HCT116 (cell line): ENCODE data around the gene TCERG1L. TPM values are rescaled to one million over a fixed set of nuclear protein-coding genes. Genes with fewer than 3 reads are reported as not detected.

Experiments
- ATAC-seq: fragments of 200-7000 bp; cut with Tn5 transposase; 2 replicates; pipeline ENCODE4 v1.9.1; 2020; ENCODE audit warnings: mild to moderate bottlenecking, moderate library complexity
- BruUV-seq: library from RNA; stranded (reverse); fragments of 400-500 nt; replicated peaks from 2 replicates; lab custom pipeline; 2021; lab: Mats Ljungman, UMichigan
- CTCF ChIA-PET: fragments of 300-600 bp; sonication (Branson Sonifier 250); formaldehyde crosslinking; loops from one replicate; lab custom pipeline; 2021; ENCODE audit warnings: antibody characterized with exemption; lab: Charles Lee
- POLR2A ChIA-PET: fragments of 300-600, 350-600 bp; sonication (Branson Sonifier 250); formaldehyde crosslinking; loops from one replicate; lab custom pipeline; 2021; ENCODE audit warnings: antibody characterized with exemption; lab: Charles Lee
- RAD21 ChIA-PET, 2 experiments: fragments of 300-600 bp; sonication (Branson Sonifier 250); formaldehyde crosslinking; loops; one replicate each; lab custom pipeline; 2023; ENCODE audit warnings: low total read pairs in 2 of 2; ENCODE audit not compliant: uncharacterized antibody in 2 of 2, unreplicated experiment in 2 of 2, low non-redundant PET in 1 of 2; lab: Charles Lee
- DNase-seq: peaks from one replicate; pipeline ENCODE4 v3.0.0-alpha.2; 2010; ENCODE audit warnings: low read depth, low spot score
- H2AFZ ChIP-seq: fragments of 200-600 bp; shearing (Covaris generic), sonication (generic); 2 replicates; pipeline ENCODE4 v1.6.1; 2017; ENCODE audit warnings: low read depth, mixed run types, mixed read lengths, antibody characterized with exemption, low read length; ENCODE audit not compliant: poor library complexity, severe bottlenecking
- H3K27ac ChIP-seq: 2 replicates; pipeline ENCODE4 v1.5.1; 2012; ENCODE audit warnings: low read depth, low read length
- H3K27me3 ChIP-seq: fragments of 200-600 bp; sonication (generic); 2 replicates; pipeline ENCODE4 v1.6.1; 2016; ENCODE audit warnings: mixed run types, low read length, mixed read lengths; ENCODE audit not compliant: insufficient read depth
- H3K36me3 ChIP-seq, 2 experiments: fragments of 200-500 bp in 1 of 2; fragments of 200-600 bp in 1 of 2; sonication (Bioruptor generic) in 1 of 2; sonication (generic) in 1 of 2; 2 replicates each; pipeline versions ENCODE4 v1.5.1 to v1.6.1; 2014 to 2016; ENCODE audit warnings: low read length in 2 of 2, inconsistent platforms in 1 of 2, mixed read lengths in 1 of 2, mixed run types in 1 of 2; ENCODE audit not compliant: insufficient read depth in 2 of 2, control insufficient read depth in 1 of 2
- H3K4me1 ChIP-seq, 2 experiments: fragments of 200-600 bp in 1 of 2; sonication (generic) in 1 of 2; 2 replicates each; pipeline versions ENCODE4 v1.5.1 to v1.6.1; 2012 to 2017; ENCODE audit warnings: low read length in 2 of 2, inconsistent platforms in 1 of 2, mild to moderate bottlenecking in 1 of 2, mixed read lengths in 1 of 2, mixed run types in 1 of 2, moderate library complexity in 1 of 2; ENCODE audit not compliant: insufficient read depth in 2 of 2, control insufficient read depth in 1 of 2
- H3K4me2 ChIP-seq: fragments of 200-600 bp; sonication (generic); 2 replicates; pipeline ENCODE4 v1.6.1; 2017; ENCODE audit warnings: mixed run types, low read length, mixed read lengths
- H3K4me3 ChIP-seq, 2 experiments: fragments of 200-600 bp in 1 of 2; sonication (generic) in 1 of 2; replicated peaks in 1 of 2; 2 replicates each; pipeline ENCODE4 v1.5.1; 2011 to 2016; ENCODE audit warnings: low read length in 2 of 2, control low read depth in 1 of 2, low read depth in 1 of 2, mild to moderate bottlenecking in 1 of 2, mixed read lengths in 1 of 2, mixed run types in 1 of 2
- H3K79me2 ChIP-seq: fragments of 200-600 bp; sonication (generic); 2 replicates; pipeline ENCODE4 v1.6.1; 2017; ENCODE audit warnings: mild to moderate bottlenecking, mixed run types, low read length, moderate library complexity, mixed read lengths; ENCODE audit not compliant: insufficient read depth
- H3K9ac ChIP-seq: fragments of 200-600 bp; sonication (generic); 2 replicates; pipeline ENCODE4 v1.6.1; 2016; ENCODE audit warnings: low read length, mixed read lengths
- H3K9me2 ChIP-seq: fragments of 200-600 bp; sonication (generic), shearing (Covaris generic); 2 replicates; pipeline ENCODE4 v1.6.1; 2017; ENCODE audit warnings: mixed run types, mild to moderate bottlenecking, moderate library complexity; ENCODE audit not compliant: insufficient read depth
- H3K9me3 ChIP-seq, 2 experiments: fragments of 200-500 bp in 1 of 2; fragments of 200-600 bp in 1 of 2; sonication (Bioruptor generic) in 1 of 2; sonication (generic) in 1 of 2; 2 replicates each; pipeline ENCODE4 v1.6.1; 2014 to 2017; ENCODE audit warnings: low read length in 2 of 2, mixed read lengths in 2 of 2, inconsistent platforms in 1 of 2, low read depth in 1 of 2, mild to moderate bottlenecking in 1 of 2, mixed run types in 1 of 2, moderate library complexity in 1 of 2; ENCODE audit not compliant: control insufficient read depth in 1 of 2, insufficient read depth in 1 of 2
- H4K20me1 ChIP-seq: fragments of 200-600 bp; sonication (generic), shearing (Covaris generic); 2 replicates; pipeline ENCODE4 v1.6.1; 2017; ENCODE audit warnings: mixed run types, mild to moderate bottlenecking, moderate library complexity; ENCODE audit not compliant: insufficient read depth
- ATF3 ChIP-seq: IDR thresholded peaks from 2 replicates; pipeline ENCODE4 v1.6.1; 2012
- CEBPB ChIP-seq: IDR thresholded peaks from 2 replicates; pipeline ENCODE4 v1.6.1; 2012; ENCODE audit warnings: low read depth
- CTCF ChIP-seq, 3 experiments: fragments of 200-600 bp in 1 of 3; sonication (generic) in 1 of 3; IDR thresholded peaks in 2 of 3; conservative IDR thresholded peaks in 1 of 3; 2 replicates each; pipeline ENCODE4 v1.5.1; 2012 to 2017; ENCODE audit warnings: low read depth in 2 of 3, low read length in 2 of 3, antibody characterized with exemption in 1 of 3, borderline replicate concordance in 1 of 3, control low read depth in 1 of 3, mild to moderate bottlenecking in 1 of 3, mixed read lengths in 1 of 3, mixed run types in 1 of 3, moderate library complexity in 1 of 3; ENCODE audit not compliant: insufficient read depth in 1 of 3
- EGR1 ChIP-seq: IDR thresholded peaks from 2 replicates; pipeline ENCODE4 v1.6.1; 2012; ENCODE audit warnings: low read depth
- EZH2 ChIP-seq: fragments of 200-600 bp; sonication (generic); IDR thresholded peaks from 2 replicates; pipeline ENCODE4 v1.6.1; 2017; ENCODE audit warnings: antibody characterized with exemption, mixed run types
- FOSL1 ChIP-seq: IDR thresholded peaks from 2 replicates; pipeline ENCODE4 v1.6.1; 2012; ENCODE audit warnings: low read depth
- JUND ChIP-seq: IDR thresholded peaks from 2 replicates; pipeline ENCODE4 v1.6.1; 2012
- MAX ChIP-seq: IDR thresholded peaks from 2 replicates; pipeline ENCODE4 v1.6.1; 2012
- POLR2A ChIP-seq: IDR thresholded peaks from 2 replicates; pipeline ENCODE4 v1.7.0; 2011; ENCODE audit warnings: borderline replicate concordance; ENCODE audit not compliant: insufficient read depth, insufficient read length; ENCODE audit errors: extremely low read depth
- POLR2AphosphoS5 ChIP-seq: IDR thresholded peaks from 2 replicates; pipeline ENCODE4 v1.6.1; 2011; ENCODE audit warnings: mild to moderate bottlenecking, low read depth, low read length, moderate library complexity
- RAD21 ChIP-seq: IDR thresholded peaks from 2 replicates; pipeline ENCODE4 v1.6.1; 2012; ENCODE audit warnings: low read depth, mild to moderate bottlenecking
- REST ChIP-seq: IDR thresholded peaks from 2 replicates; pipeline ENCODE4 v1.6.1; 2012; ENCODE audit warnings: low read depth
- SIN3A ChIP-seq: IDR thresholded peaks from 2 replicates; pipeline ENCODE4 v1.6.1; 2012; ENCODE audit warnings: low read depth
- SP1 ChIP-seq: IDR thresholded peaks from 2 replicates; pipeline ENCODE4 v1.6.1; 2012; ENCODE audit warnings: low read depth
- SRF ChIP-seq: IDR thresholded peaks from 2 replicates; pipeline ENCODE4 v1.6.1; 2012; ENCODE audit warnings: low read depth
- TCF7L2 ChIP-seq: IDR thresholded peaks from 2 replicates; pipeline ENCODE4 v1.7.0; 2011; ENCODE audit warnings: borderline replicate concordance, inconsistent platforms; ENCODE audit not compliant: insufficient read depth, insufficient read length; ENCODE audit errors: extremely low read depth
- YY1 ChIP-seq: IDR thresholded peaks from 2 replicates; pipeline ENCODE4 v1.6.1; 2011; ENCODE audit warnings: low read length, low read depth, moderate library complexity, mild to moderate bottlenecking; ENCODE audit not compliant: insufficient replicate concordance; ENCODE audit errors: extremely low read depth
- ZNF274 ChIP-seq: fragments of 200-500 bp; sonication (Bioruptor generic); IDR thresholded peaks from 2 replicates; pipeline ENCODE4 v1.6.1; 2014; ENCODE audit warnings: mild to moderate bottlenecking, low read depth, low read length, inconsistent platforms
- intact Hi-C: fragments of 100-400 bp; cut with micrococcal nuclease; formaldehyde crosslinking; loops from 2 replicates; pipeline ENCODE4 v1.10.0; 2022
- total RNA-seq: library from RNA; stranded (reverse); gene quantifications from one replicate; pipeline ENCODE4 v1.2.1, GENCODE V29; 2021; ENCODE audit not compliant: unreplicated experiment

Gene TCERG1L
- total RNA-seq, 1 experiment from 2014 or later = not detected

- no peaks in the 10 kb centered on the region for H3K79me2 ChIP-seq
- H4K20me1 ChIP-seq = no peaks in the 10 kb centered on the region
- no peaks in the 10 kb centered on the region for H3K9me3 ChIP-seq
- ChIA-PET CTCF (no interaction called here), RAD21 (no interaction called here), POLR2A (no interaction called here)
- H3K27ac ChIP-seq = no peak overlapping the region
- no peak overlapping the region for H3K4me2 ChIP-seq
- H3K9me2 ChIP-seq = no peaks in the 10 kb centered on the region
- no peak overlapping the region for H3K9ac ChIP-seq
- intact Hi-C loops = no loop called here
- no peaks in the 10 kb centered on the region for H3K36me3 ChIP-seq
- H3K27me3 ChIP-seq = no peaks in the 10 kb centered on the region
- DNase-seq (no peak), ATAC-seq (no peak)
- H3K4me3 ChIP-seq = no peak overlapping the region
- TF ChIP-seq SIN3A = no peak
- no peak for TF ChIP-seq ATF3
- TF ChIP-seq SRF = no peak
- no peak for TF ChIP-seq POLR2AphosphoS5
- TF ChIP-seq CTCF (IDR thresholded peaks at IDR 0.05 in 2 of 3, conservative IDR thresholded peaks at IDR 0.05 in 1 of 3; ENCODE audit: borderline replicate concordance in 1 of 3, insufficient read depth in 1 of 3, low read depth in 2 of 3, low read length in 2 of 3) = no peak
- no peak for TF ChIP-seq YY1
- no peak for TF ChIP-seq CEBPB
- TF ChIP-seq EZH2 = no peak
- no peak for TF ChIP-seq ZNF274
- no peak for TF ChIP-seq JUND
- TF ChIP-seq EGR1 = no peak
- TF ChIP-seq POLR2A = no peak
- no peak for TF ChIP-seq REST
- TF ChIP-seq TCF7L2 = no peak
- TF ChIP-seq MAX = no peak
- TF ChIP-seq FOSL1 = no peak
- no peak for TF ChIP-seq RAD21
- no peak for TF ChIP-seq SP1
- no TSS peak for BruUV-seq
- H2AFZ ChIP-seq = no peak overlapping the region
- H3K4me1 ChIP-seq = no peaks in the 10 kb centered on the region
Measured at GRCh38 chr10:131199646-131200045, 111.9 kb downstream of the TCERG1L start.
